ENCODE measurements around the gene ELMO1.

The ELMO1 gene

DNA sequence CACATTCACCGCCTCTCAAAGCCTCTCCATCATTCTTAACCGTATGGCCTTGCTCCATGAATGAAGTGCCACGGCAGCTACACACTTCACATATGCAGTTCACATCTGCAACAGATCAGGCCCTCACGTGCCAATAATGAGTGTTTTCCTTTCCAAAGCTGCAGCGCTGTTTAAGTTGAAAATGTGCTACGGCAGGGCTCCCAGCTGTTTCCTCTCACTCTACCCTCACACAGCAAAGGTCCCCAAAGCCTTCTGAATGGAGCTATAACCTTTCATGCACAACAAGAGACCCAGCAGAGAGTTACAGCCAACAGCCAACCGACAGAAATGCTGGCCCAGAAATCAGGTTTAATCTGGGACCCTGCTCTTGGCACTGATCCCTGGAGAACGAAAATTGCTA lies 236.1 kb downstream of the ELMO1 start:
- no peak for TF ChIP-seq ZFX (IDR thresholded peaks at IDR 0.05; ENCODE audit: borderline replicate concordance)
- TF ChIP-seq, protein P1, sequence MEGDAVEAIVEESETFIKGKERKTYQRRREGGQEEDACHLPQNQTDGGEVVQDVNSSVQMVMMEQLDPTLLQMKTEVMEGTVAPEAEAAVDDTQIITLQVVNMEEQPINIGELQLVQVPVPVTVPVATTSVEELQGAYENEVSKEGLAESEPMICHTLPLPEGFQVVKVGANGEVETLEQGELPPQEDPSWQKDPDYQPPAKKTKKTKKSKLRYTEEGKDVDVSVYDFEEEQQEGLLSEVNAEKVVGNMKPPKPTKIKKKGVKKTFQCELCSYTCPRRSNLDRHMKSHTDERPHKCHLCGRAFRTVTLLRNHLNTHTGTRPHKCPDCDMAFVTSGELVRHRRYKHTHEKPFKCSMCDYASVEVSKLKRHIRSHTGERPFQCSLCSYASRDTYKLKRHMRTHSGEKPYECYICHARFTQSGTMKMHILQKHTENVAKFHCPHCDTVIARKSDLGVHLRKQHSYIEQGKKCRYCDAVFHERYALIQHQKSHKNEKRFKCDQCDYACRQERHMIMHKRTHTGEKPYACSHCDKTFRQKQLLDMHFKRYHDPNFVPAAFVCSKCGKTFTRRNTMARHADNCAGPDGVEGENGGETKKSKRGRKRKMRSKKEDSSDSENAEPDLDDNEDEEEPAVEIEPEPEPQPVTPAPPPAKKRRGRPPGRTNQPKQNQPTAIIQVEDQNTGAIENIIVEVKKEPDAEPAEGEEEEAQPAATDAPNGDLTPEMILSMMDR (IDR thresholded peaks at IDR 0.05) = no peak
- H3K27ac ChIP-seq = no peak overlapping the region

DNA sequence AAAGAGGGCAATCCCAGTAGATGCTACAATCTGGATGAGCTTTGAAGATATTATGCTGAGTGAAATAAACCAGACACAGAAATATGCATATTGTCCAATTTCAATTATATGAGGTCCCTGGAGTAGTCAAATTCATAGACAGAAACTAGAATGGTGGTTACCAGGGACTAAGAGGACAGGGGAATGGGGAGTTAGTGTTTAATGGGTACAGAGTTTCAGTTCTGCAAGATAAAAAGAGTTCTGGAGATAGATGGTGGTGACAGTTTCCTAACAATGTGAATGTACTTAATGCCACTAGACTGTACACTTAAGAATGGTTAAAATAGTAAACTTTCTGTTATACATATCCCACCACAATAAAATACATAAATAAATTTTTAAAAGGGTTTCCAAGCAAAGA lies 236.6 kb downstream of the ELMO1 start:
- no peak overlapping the region for H3K27ac ChIP-seq
- no peak for TF ChIP-seq ZFX (IDR thresholded peaks at IDR 0.05; ENCODE audit: borderline replicate concordance)
- TF ChIP-seq, protein P1 (IDR thresholded peaks at IDR 0.05) = no peak

DNA sequence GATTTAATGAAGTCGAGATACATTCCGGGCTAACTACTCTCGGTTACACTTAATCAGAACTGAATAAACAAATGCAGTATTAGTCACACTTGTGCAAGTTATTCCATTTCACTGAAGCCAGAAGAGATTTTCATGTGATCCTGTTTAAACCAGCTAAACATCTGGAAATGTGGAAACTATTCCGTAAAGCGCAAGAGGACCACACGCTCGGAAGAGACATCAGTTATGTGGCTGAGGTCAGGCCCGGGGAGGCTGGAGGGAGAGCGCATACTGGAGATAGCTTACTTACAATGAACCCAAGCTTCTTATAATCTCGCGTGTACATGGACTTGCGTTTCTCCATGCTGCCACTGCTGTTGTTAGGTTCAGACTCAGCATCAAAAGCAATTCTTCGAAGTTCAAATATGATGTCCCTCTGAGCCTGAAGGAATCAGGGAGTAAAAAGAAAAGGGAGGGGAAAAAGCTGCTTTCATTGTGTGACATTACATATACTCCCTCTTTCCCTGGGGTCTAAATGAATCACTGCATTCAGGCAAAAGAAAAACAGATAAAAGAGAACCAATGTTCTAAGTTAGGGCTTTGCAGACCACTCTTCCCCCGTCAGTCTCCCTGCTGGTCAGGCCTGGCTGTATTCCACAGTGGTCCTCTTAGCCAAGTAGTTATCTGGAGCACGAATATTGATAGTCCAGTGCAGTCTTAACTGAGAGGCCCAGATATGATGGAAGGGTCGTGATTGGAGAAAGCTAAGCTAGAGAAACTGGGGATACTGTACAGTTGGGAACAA lies 237.4 kb downstream of the ELMO1 start:
- TF ChIP-seq, protein P1 (IDR thresholded peaks at IDR 0.05) = no peak
- TF ChIP-seq ZFX (IDR thresholded peaks at IDR 0.05; ENCODE audit: borderline replicate concordance) = no peak
- no peak overlapping the region for H3K27ac ChIP-seq

DNA sequence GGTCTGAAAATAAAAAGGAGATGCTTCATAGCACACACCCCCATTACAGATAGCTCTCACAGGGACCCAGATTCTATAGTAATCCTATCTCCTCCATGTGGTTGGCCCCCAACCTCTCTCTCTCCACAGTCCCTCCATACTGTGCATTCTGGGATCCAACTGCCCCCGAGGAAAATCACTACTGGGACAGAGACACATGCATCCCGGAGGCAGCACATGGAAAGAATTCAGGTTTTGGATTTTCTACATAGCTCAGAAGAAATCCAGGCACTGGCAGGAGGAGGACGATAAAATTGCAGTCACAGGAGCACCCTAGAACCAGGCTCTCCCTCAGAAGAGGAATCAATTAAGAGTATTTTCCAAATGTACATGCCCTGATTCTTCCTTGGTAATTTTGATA lies 239.5 kb downstream of the ELMO1 start:
- no peak overlapping the region for H3K27ac ChIP-seq
- no peak for TF ChIP-seq ZFX (IDR thresholded peaks at IDR 0.05; ENCODE audit: borderline replicate concordance)
- TF ChIP-seq, protein P1 (IDR thresholded peaks at IDR 0.05) = no peak

DNA sequence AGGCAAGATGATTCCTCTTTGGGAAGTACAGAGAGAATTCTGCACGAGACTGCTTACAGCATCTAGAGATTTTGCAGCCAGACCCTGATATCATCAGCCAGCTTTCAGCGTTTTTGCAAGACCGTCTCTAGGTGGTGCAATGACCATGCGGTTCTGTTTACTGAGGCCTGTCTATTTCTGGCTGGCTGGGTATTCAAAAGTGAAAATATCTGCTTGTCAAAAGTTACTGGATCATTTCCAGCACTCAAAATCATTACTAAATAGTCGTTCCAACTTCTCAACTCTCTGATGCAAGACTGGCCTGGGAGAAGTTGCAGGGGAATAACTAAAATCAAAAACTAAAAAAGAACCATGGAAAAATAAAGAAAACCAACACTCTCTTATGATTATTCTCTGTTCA lies 240.1 kb downstream of the ELMO1 start:
- TF ChIP-seq, protein P1 (IDR thresholded peaks at IDR 0.05) = peak; percentile 78
- no peak for TF ChIP-seq ZFX (IDR thresholded peaks at IDR 0.05; ENCODE audit: borderline replicate concordance)
- H3K27ac ChIP-seq = no peak overlapping the region

DNA sequence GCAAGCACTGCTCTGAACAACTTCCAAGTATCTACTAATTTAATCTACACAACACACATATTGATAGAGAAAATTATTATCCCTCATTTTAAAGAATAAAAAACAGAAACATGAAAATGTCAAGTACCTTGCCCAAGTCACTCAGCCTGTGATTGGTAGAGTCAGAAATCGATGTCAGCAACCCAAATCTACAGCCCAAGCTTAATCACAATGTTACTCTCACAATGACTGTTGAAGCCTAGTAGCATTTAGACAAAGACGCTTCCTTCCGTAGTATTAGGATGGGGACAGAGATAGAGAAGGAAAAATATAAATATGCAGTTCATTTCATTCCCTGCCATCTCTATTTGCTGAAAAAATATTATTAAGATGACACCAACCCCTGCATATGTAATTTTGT lies 242.5 kb downstream of the ELMO1 start:
- TF ChIP-seq, protein P1 (IDR thresholded peaks at IDR 0.05) = no peak
- no peak for TF ChIP-seq ZFX (IDR thresholded peaks at IDR 0.05; ENCODE audit: borderline replicate concordance)
- no peak overlapping the region for H3K27ac ChIP-seq

DNA sequence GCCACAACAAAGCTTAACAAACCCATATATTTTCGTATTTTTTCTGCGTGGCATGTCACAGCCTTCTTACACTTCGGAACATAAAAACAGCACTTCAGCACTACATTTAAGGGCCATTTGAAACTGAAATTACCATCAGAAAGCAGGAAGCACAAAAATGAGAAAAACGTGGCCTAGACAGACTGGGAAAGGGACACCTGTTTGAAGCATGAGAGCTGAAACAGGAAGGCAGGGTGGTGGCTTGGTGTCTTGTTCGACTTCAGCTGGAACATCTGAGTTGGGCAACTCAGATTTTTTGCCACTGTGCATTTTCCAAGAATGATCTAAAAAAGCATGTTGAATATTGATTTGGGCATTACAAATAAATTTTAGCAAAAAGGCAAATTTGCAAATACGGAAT lies 243.2 kb downstream of the ELMO1 start:
- no peak for TF ChIP-seq ZFX (IDR thresholded peaks at IDR 0.05; ENCODE audit: borderline replicate concordance)
- TF ChIP-seq, protein P1 (IDR thresholded peaks at IDR 0.05) = no peak
- no peak overlapping the region for H3K27ac ChIP-seq

Measured in 22Rv1 (cell line).